ENCODE measurements around the gene HOXD12.
A peak's percentile ranks its signal among the peaks of the same experiment; 100 is the strongest.

The HOXD12 gene

GRCh38 chr2:176091329-176092258 is 8.0 kb upstream of the HOXD12 start:
- Histone ChIP-seq H3K27ac (no peak overlapping the region), H3K4me3 (no peak overlapping the region)

GRCh38 chr2:176092270-176093144 is 7.1 kb upstream of the HOXD12 start, which contains the start of gene HOXD13:
Gene HOXD13, plus strand, starts transcription at chr2:176092721. Its CDS starts 170 bp downstream, at chr2:176092891.
- no peak within 1 kb of the TSS for H3K27ac ChIP-seq
- H3K4me3 ChIP-seq: peak within 1 kb of the TSS in 6 of 7 experiments; percentile 11 to 37 (median 26)

- Histone ChIP-seq H3K4me3 (peak overlapping the region in 6 of 7 experiments; percentile 11 to 37 (median 26)), H3K27ac (no peak overlapping the region)
Measured at GRCh38 chr2:176093145-176093897, 6.3 kb upstream of the HOXD12 start.

- Histone ChIP-seq H3K4me3 (no peak overlapping the region), H3K27ac (no peak overlapping the region)
Measured at GRCh38 chr2:176093898-176094249, 5.7 kb upstream of the HOXD12 start.

- Histone ChIP-seq H3K27ac (no peak overlapping the region), H3K4me3 (no peak overlapping the region)
Measured at GRCh38 chr2:176094349-176094748, 5.2 kb upstream of the HOXD12 start.

GRCh38 chr2:176095421-176095820 is 4.2 kb upstream of the HOXD12 start:
- no peak overlapping the region for H3K27ac ChIP-seq
- no peak overlapping the region for H3K4me3 ChIP-seq

GRCh38 chr2:176096243-176096985 is 3.2 kb upstream of the HOXD12 start:
- peak overlapping the region in 6 of 7 experiments; percentile 1 to 37 (median 18) for H3K4me3 ChIP-seq
- H3K27ac ChIP-seq: peak overlapping the region in 3 of 21 experiments; percentile 11 to 82 (median 63)

GRCh38 chr2:176096986-176097819 is 2.4 kb upstream of the HOXD12 start:
- H3K4me3 ChIP-seq: peak overlapping the region; percentile 18 to 37 (median 26)
- peak overlapping the region in 4 of 21 experiments; percentile 11 to 82 (median 50) for H3K27ac ChIP-seq

GRCh38 chr2:176097820-176098365 is 1.7 kb upstream of the HOXD12 start:
- Histone ChIP-seq H3K4me3 (peak overlapping the region in 4 of 7 experiments; percentile 18 to 37 (median 26)), H3K27ac (peak overlapping the region in 1 of 21 experiments; percentile 82)

GRCh38 chr2:176098366-176099158 is 1.0 kb upstream of the HOXD12 start:
- Histone ChIP-seq H3K27ac (no peak overlapping the region), H3K4me3 (peak overlapping the region in 1 of 7 experiments; percentile 37)

GRCh38 chr2:176099159-176099727 is 352 bp upstream of the HOXD12 start:
- Histone ChIP-seq H3K4me3 (no peak overlapping the region), H3K27ac (no peak overlapping the region)

- H3K27ac ChIP-seq: no peak overlapping the region
- H3K4me3 ChIP-seq: no peak overlapping the region
Measured at GRCh38 chr2:176100547-176101140, 1.0 kb downstream of the HOXD12 start.

GRCh38 chr2:176101216-176101830 is 1.7 kb downstream of the HOXD12 start:
- Histone ChIP-seq H3K27ac (no peak overlapping the region), H3K4me3 (no peak overlapping the region)

GRCh38 chr2:176101842-176102241 is 2.2 kb downstream of the HOXD12 start:
- no peak overlapping the region for H3K27ac ChIP-seq

GRCh38 chr2:176102309-176102866 is 2.8 kb downstream of the HOXD12 start:
- Histone ChIP-seq H3K4me3 (no peak overlapping the region), H3K27ac (no peak overlapping the region)

More at GRCh38 chr2:176101842-176102241, 2.2 kb downstream of the HOXD12 start:
- no peak overlapping the region for H3K4me3 ChIP-seq

Measured in skin epidermis (tissue), 12 donors.